Common myeloid progenitor, CD34-positive (primary cell): Measurements from ENCODE around the gene MMP28.
A peak's percentile ranks its signal among the peaks of the same experiment; 100 is the strongest.

Experiments
- CTCF ChIA-PET: fragments of 350-600 bp; sonication (Branson Sonifier 250); formaldehyde crosslinking; loops from one replicate; lab custom pipeline; 2021; ENCODE audit warnings: antibody characterized with exemption; lab: Charles Lee
- POLR2A ChIA-PET: fragments of 350-600 bp; sonication (Branson Sonifier 250); formaldehyde crosslinking; loops from one replicate; lab custom pipeline; 2021; ENCODE audit warnings: antibody characterized with exemption; lab: Charles Lee
- DNase-seq, 3 donors: peaks; one replicate each; pipeline versions ENCODE4 v3.0.0 to v3.0.0-alpha.2; 2013
- H3K27ac ChIP-seq, 2 experiments: 1 replicate in 1 of 2; 2 replicates in 1 of 2; pipeline ENCODE4 v1.7.0; 2013; ENCODE audit warnings: inconsistent platforms in 2 of 2, low read length in 2 of 2, mild to moderate bottlenecking in 2 of 2, low read depth in 1 of 2, moderate library complexity in 1 of 2; ENCODE audit not compliant: severe bottlenecking in 2 of 2, insufficient read depth in 1 of 2, poor library complexity in 1 of 2
- H3K27me3 ChIP-seq, 5 experiments: replicated peaks in 2 of 5; 1 replicate in 3 of 5; 2 replicates in 2 of 5; pipeline versions ENCODE4 v1.6.1 to v1.7.0; 2013; ENCODE audit warnings: low read length in 4 of 5, mild to moderate bottlenecking in 2 of 5, moderate library complexity in 2 of 5, inconsistent platforms in 1 of 5; ENCODE audit not compliant: insufficient read depth in 5 of 5, control insufficient read depth in 4 of 5
- H3K36me3 ChIP-seq, 4 experiments: 1 replicate in 2 of 4; 2 replicates in 2 of 4; pipeline versions ENCODE4 v1.6.1 to v1.7.0; 2013; ENCODE audit warnings: low read length in 3 of 4, control low read depth in 1 of 4, mild to moderate bottlenecking in 1 of 4; ENCODE audit not compliant: control insufficient read depth in 4 of 4, insufficient read depth in 4 of 4
- H3K4me1 ChIP-seq, 4 experiments: 1 replicate in 3 of 4; 2 replicates in 1 of 4; pipeline versions ENCODE4 v1.6.1 to v1.7.1; 2013; ENCODE audit warnings: low read length in 3 of 4, mild to moderate bottlenecking in 3 of 4, control low read depth in 1 of 4, inconsistent platforms in 1 of 4, moderate library complexity in 1 of 4; ENCODE audit not compliant: control insufficient read depth in 4 of 4, insufficient read depth in 4 of 4; ENCODE audit errors: control extremely low read depth in 1 of 4
- H3K4me3 ChIP-seq, 7 experiments: 1 replicate in 4 of 7; 2 replicates in 3 of 7; pipeline versions ENCODE4 v1.5.1 to v1.7.0; 2013; ENCODE audit warnings: mild to moderate bottlenecking in 7 of 7, low read length in 6 of 7, moderate library complexity in 6 of 7, inconsistent platforms in 2 of 7, low read depth in 2 of 7, control low read depth in 1 of 7; ENCODE audit not compliant: insufficient read depth in 4 of 7, control insufficient read depth in 1 of 7; ENCODE audit errors: extremely low read depth in 1 of 7
- H3K9me3 ChIP-seq, 5 experiments: 1 replicate in 4 of 5; 2 replicates in 1 of 5; pipeline versions ENCODE4 v1.6.1 to v1.7.1; 2013; ENCODE audit warnings: low read length in 4 of 5, mild to moderate bottlenecking in 2 of 5, inconsistent platforms in 1 of 5, low read depth in 1 of 5, moderate library complexity in 1 of 5; ENCODE audit not compliant: control insufficient read depth in 4 of 5, insufficient read depth in 2 of 5; ENCODE audit errors: control extremely low read depth in 1 of 5
- WGBS: methylation state at CpG from one replicate; pipeline ENCODE4 v1.1.5; 2013; ENCODE audit not compliant: insufficient coverage; 5-methylcytosine and 5-hydroxymethylcytosine counted together

Gene MMP28

DNA sequence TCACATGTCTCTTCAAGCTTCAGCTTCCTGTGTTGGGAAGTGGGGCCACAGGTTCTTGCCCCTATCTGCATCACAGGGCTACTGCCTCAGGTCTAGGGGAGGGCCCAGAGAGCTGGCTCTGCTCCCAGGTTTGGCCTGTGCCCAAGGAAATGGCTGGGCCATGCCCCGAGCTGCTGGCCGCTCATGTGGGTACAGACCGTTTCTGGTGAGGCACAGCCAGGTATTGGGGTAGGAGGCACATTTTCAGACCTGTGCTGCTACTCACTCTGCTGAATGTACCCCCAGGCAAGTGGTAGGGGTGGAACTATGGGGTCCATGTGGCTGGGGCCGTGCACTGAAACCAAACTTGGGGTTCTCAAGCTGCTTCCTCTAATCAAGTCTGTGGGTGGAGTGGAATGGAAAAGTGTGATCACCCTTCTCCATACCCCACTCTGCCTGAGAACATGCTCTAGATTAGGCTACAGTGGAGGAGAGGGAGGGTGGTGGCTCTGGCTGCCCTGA, 47.0 kb downstream of the MMP28 start:
- Histone ChIP-seq H3K36me3 (no peaks in the 10 kb centered on the region), H3K4me1 (peaks cover 0 to 47% (median 32%) of the 10 kb centered on the region in 4 experiments), H3K4me3 (peak overlapping the region in 1 of 7 experiments; percentile 36), H3K9me3 (no peaks in the 10 kb centered on the region), H3K27me3 (peaks cover 0 to 3% (median 0%) of the 10 kb centered on the region in 5 experiments), H3K27ac (no peak overlapping the region)
- DNase-seq = peak in 2 of 3 donors; percentile 69 to 79
- ChIA-PET POLR2A (no interaction called here), CTCF (interaction anchor here (1.0 to 8.5 kb wide), 17 partner anchors 9 to 577 kb away, joined by 4 to 131 read pairs (median 6); partner anchors contain the start of genes C17orf50, RASL10B and TAF15)
- WGBS = 8% methylated on average over 3 of the region's 4 CpGs

DNA sequence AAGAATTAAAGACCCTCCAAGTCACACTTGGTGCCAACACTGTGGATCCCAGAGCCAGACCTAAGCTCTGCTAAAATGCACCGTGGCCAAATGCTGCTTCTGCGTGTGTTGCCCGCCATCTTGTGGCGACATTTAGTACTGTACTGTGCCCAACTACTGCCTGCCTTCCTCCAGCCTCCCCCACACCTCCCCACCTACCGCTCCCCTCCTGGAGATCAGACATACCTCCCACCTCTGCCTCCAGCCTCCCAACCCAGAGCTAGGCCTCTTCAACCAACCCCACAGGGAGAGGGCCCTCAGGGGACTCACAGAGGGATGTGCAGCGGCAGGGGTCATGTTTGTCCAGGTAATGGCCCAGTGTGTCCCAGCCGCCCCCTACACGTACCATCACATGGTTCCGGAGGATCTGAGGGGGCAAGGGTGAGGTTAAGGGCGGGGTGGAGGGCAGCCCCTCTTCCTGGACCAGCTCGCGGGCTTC, 47.9 kb downstream of the MMP28 start:
- no peak overlapping the region for H3K27ac ChIP-seq
- H3K27me3 ChIP-seq = peaks cover 0 to 11% (median 0%) of the 10 kb centered on the region in 5 experiments
- H3K9me3 ChIP-seq = no peaks in the 10 kb centered on the region
- H3K4me1 ChIP-seq = peaks cover 0 to 40% (median 30%) of the 10 kb centered on the region in 4 experiments
- H3K36me3 ChIP-seq = no peaks in the 10 kb centered on the region
- H3K4me3 ChIP-seq = no peak overlapping the region
- CTCF ChIA-PET = interaction anchor here (0.6 to 8.5 kb wide), 32 partner anchors 10 to 577 kb away, joined by 3 to 131 read pairs (median 4); partner anchors contain the start of genes C17orf50, RASL10B and TAF15
- 51% methylated on average over 11 of the region's 12 CpGs for WGBS
- POLR2A ChIA-PET = no interaction called here
- DNase-seq = peak; percentile 81 to 91 (median 86)

GRCh38 chr17:35745749-35746320, 49.6 kb downstream of the MMP28 start:
- 97% methylated on average over 14 of the region's 15 CpGs for WGBS
- Histone ChIP-seq H3K36me3 (no peaks in the 10 kb centered on the region), H3K27me3 (peaks cover 0 to 29% (median 6%) of the 10 kb centered on the region in 5 experiments), H3K4me1 (peaks cover 0 to 44% (median 37%) of the 10 kb centered on the region in 4 experiments), H3K27ac (no peak overlapping the region), H3K9me3 (peaks cover 0 to 2% (median under 1%) of the 10 kb centered on the region in 5 experiments), H3K4me3 (no peak overlapping the region)
- CTCF ChIA-PET = interaction anchor here (2.2 to 8.5 kb wide), 3 partner anchors 18 to 132 kb away, joined by 8 to 131 read pairs (median 10); partner anchors contain the start of gene TAF15
- DNase-seq = no peak
- POLR2A ChIA-PET = no interaction called here

GRCh38 chr17:35745246-35745645, 50.2 kb downstream of the MMP28 start:
- H3K27me3 ChIP-seq = peaks cover 0 to 35% (median 9%) of the 10 kb centered on the region in 5 experiments
- ChIA-PET POLR2A (interaction anchor here (0.6 kb wide), 1 partner anchor 142 kb away, joined by 3 read pairs; no protein-coding TSS in a partner anchor), CTCF (interaction anchor here (0.9 to 8.5 kb wide), 3 partner anchors 19 to 131 kb away, joined by 5 to 131 read pairs (median 8); no protein-coding TSS in a partner anchor)

DNA sequence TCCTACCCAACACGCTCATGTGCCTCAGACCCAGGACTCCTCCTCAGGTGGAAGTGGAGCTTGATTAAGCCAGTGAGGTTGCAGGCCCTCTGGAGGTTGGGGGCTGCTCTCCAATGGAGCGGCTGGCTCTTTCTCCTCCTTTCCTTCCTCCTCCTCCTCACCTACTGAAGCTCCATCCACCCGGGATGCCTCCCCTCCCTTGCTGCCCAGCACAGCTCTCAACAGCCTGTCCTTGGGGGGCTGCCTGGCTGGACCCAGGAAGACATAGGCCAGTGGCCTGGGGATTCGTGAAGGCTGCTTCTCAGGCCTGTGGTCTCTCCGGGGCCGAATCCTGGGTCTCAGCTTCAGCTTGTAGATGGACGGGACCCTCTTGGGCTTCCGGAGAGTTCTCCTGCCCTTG, 50.6 kb downstream of the MMP28 start:
- Histone ChIP-seq H3K9me3 (peaks cover 0 to 5% (median 3%) of the 10 kb centered on the region in 5 experiments), H3K4me3 (no peak overlapping the region), H3K36me3 (no peaks in the 10 kb centered on the region), H3K27me3 (peaks cover 0 to 37% (median 9%) of the 10 kb centered on the region in 5 experiments), H3K27ac (no peak overlapping the region), H3K4me1 (peaks cover 0 to 36% (median 29%) of the 10 kb centered on the region in 4 experiments)
- ChIA-PET CTCF (interaction anchor here (0.9 to 8.5 kb wide), 5 partner anchors 12 to 131 kb away, joined by 3 to 131 read pairs (median 8); no protein-coding TSS in a partner anchor), POLR2A (interaction anchor here (0.6 kb wide), 1 partner anchor 142 kb away, joined by 3 read pairs; no protein-coding TSS in a partner anchor)
- 95% methylated on average over 7 of the region's 8 CpGs for WGBS
- no peak for DNase-seq

More at GRCh38 chr17:35745246-35745645, 50.2 kb downstream of the MMP28 start:
- no peak for DNase-seq
- H3K4me1 ChIP-seq = peaks cover 0 to 40% (median 33%) of the 10 kb centered on the region in 4 experiments
- no peak overlapping the region for H3K27ac ChIP-seq
- no peaks in the 10 kb centered on the region for H3K36me3 ChIP-seq
- 98% methylated on average over 7 of the region's 7 CpGs for WGBS
- peaks cover 0 to 5% (median 3%) of the 10 kb centered on the region in 5 experiments for H3K9me3 ChIP-seq
- no peak overlapping the region for H3K4me3 ChIP-seq

GRCh38 chr17:35743626-35744328, 51.7 kb downstream of the MMP28 start:
- ChIA-PET POLR2A (no interaction called here), CTCF (interaction anchor here (0.7 to 8.5 kb wide), 9 partner anchors 13 to 197 kb away, joined by 3 to 131 read pairs (median 3); no protein-coding TSS in a partner anchor)
- Histone ChIP-seq H3K4me3 (no peak overlapping the region), H3K27me3 (peaks cover 0 to 37% (median 9%) of the 10 kb centered on the region in 5 experiments), H3K9me3 (peaks cover 0 to 5% (median 3%) of the 10 kb centered on the region in 5 experiments), H3K4me1 (peaks cover 0 to 25% (median 23%) of the 10 kb centered on the region in 4 experiments), H3K27ac (no peak overlapping the region), H3K36me3 (no peaks in the 10 kb centered on the region)
- WGBS = 68% methylated on average over 5 of the region's 7 CpGs
- peak; percentile 50 to 75 (median 75) for DNase-seq
